ENCODE data around the gene CITED4. TPM values are rescaled to one million over a fixed set of nuclear protein-coding genes. Genes with fewer than 3 reads are reported as not detected.
A peak's percentile ranks its signal among the peaks of the same experiment; 100 is the strongest.

CITED4 gene
- total and polyA plus RNA-seq, 9 of the 15 experiments (the other 6 are each of a cell fraction or from before 2014, with no cell fraction given): 0.11 to 1.2 (median 0.17) TPM; not detected in 2

DNA sequence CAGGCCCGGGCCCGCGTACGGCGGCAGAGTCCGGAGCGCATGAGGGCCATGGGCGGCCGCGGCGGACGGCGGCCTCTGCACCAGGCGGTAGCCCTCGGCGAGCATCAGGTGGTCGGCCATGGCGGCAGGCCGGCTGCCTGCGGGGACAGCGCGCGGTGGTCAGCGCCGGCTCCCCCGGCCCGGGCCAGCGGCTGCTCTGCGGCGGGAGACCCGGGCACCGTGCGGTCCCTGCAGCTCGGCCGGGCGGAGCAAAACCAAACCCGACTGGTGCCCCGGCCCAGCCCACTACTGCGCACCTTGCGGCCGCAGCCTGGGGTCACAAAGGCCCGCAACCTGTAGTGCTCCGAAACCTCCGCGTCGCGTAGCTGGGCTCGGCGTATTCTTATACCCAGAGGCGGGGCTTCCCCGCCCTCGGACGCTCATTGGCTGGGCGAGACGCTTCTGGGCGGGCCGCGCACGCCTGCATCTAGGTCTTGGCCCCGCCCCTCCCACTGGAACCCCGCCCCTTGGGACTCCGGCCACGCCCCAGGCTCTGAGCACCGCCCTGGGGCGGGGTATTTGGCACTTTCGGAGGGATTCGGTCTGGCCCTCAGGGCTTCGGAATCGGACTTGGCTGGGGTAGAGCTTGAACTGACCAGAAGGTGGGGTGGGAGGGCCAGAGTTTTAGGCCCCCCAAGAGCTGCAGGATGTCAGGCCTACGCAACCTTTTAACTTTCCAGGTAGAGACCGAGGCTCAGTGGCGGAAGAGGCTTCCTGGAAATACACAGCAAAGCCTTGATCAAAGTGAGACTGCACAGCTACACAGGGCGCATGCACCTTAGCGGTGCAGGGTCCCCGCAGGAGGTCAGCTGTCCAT lies at the start of gene CITED4 (continued):
- TF ChIP-seq MTA1 (IDR thresholded peaks at IDR 0.05; ENCODE audit: borderline replicate concordance) (no peak), NR2C1 (IDR thresholded peaks at IDR 0.05) (no peak; the same call in 1 of the 2 replicates), NR2C1 (tag; IDR thresholded peaks at IDR 0.05) (peak; percentile 42; the same call in 1 of the 2 replicates), NCOA1 (IDR thresholded peaks at IDR 0.05; ENCODE audit: low read depth) (0 out of 2 replicates have a peak, but pooled peaks have one; percentile 20), HLTF (IDR thresholded peaks at IDR 0.05) (no peak), HNRNPUL1 (IDR thresholded peaks at IDR 0.05; ENCODE audit: low read length) (no peak), ZNF121 (CRISPR knock-in tag; conservative IDR thresholded peaks at IDR 0.05) (peak; percentile 42; the same call in 1 of the 2 replicates), STAT5A (IDR thresholded peaks at IDR 0.05; ENCODE audit: borderline replicate concordance, low read length) (peak; percentile 21; the same call in 1 of the 2 replicates)
- TF ChIP-seq, protein P1, sequence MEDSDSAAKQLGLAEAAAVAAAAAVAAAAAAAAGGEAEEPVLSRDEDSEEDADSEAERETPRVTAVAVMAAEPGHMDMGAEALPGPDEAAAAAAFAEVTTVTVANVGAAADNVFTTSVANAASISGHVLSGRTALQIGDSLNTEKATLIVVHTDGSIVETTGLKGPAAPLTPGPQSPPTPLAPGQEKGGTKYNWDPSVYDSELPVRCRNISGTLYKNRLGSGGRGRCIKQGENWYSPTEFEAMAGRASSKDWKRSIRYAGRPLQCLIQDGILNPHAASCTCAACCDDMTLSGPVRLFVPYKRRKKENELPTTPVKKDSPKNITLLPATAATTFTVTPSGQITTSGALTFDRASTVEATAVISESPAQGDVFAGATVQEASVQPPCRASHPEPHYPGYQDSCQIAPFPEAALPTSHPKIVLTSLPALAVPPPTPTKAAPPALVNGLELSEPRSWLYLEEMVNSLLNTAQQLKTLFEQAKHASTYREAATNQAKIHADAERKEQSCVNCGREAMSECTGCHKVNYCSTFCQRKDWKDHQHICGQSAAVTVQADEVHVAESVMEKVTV (CRISPR knock-in tag; IDR thresholded peaks at IDR 0.05): peak; percentile 98
- TF ChIP-seq, protein P2, sequence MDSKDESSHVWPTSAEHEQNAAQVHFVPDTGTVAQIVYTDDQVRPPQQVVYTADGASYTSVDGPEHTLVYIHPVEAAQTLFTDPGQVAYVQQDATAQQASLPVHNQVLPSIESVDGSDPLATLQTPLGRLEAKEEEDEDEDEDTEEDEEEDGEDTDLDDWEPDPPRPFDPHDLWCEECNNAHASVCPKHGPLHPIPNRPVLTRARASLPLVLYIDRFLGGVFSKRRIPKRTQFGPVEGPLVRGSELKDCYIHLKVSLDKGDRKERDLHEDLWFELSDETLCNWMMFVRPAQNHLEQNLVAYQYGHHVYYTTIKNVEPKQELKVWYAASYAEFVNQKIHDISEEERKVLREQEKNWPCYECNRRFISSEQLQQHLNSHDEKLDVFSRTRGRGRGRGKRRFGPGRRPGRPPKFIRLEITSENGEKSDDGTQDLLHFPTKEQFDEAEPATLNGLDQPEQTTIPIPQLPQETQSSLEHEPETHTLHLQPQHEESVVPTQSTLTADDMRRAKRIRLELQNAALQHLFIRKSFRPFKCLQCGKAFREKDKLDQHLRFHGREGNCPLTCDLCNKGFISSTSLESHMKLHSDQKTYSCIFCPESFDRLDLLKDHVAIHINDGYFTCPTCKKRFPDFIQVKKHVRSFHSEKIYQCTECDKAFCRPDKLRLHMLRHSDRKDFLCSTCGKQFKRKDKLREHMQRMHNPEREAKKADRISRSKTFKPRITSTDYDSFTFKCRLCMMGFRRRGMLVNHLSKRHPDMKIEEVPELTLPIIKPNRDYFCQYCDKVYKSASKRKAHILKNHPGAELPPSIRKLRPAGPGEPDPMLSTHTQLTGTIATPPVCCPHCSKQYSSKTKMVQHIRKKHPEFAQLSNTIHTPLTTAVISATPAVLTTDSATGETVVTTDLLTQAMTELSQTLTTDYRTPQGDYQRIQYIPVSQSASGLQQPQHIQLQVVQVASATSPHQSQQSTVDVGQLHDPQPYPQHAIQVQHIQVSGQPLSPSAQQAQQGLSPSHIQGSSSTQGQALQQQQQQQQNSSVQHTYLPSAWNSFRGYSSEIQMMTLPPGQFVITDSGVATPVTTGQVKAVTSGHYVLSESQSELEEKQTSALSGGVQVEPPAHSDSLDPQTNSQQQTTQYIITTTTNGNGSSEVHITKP (IDR thresholded peaks at IDR 0.05; ENCODE audit: partially characterized antibody): peak; percentile 82
- TF ChIP-seq, protein P3, sequence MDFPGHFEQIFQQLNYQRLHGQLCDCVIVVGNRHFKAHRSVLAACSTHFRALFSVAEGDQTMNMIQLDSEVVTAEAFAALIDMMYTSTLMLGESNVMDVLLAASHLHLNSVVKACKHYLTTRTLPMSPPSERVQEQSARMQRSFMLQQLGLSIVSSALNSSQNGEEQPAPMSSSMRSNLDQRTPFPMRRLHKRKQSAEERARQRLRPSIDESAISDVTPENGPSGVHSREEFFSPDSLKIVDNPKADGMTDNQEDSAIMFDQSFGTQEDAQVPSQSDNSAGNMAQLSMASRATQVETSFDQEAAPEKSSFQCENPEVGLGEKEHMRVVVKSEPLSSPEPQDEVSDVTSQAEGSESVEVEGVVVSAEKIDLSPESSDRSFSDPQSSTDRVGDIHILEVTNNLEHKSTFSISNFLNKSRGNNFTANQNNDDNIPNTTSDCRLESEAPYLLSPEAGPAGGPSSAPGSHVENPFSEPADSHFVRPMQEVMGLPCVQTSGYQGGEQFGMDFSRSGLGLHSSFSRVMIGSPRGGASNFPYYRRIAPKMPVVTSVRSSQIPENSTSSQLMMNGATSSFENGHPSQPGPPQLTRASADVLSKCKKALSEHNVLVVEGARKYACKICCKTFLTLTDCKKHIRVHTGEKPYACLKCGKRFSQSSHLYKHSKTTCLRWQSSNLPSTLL (IDR thresholded peaks at IDR 0.05): no peak
- TF ChIP-seq, protein P4, sequence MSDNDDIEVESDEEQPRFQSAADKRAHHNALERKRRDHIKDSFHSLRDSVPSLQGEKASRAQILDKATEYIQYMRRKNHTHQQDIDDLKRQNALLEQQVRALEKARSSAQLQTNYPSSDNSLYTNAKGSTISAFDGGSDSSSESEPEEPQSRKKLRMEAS (CRISPR knock-in tag; IDR thresholded peaks at IDR 0.05): peak; percentile 17; the same call in 1 of the 2 replicates
- TF ChIP-seq, protein P5, sequence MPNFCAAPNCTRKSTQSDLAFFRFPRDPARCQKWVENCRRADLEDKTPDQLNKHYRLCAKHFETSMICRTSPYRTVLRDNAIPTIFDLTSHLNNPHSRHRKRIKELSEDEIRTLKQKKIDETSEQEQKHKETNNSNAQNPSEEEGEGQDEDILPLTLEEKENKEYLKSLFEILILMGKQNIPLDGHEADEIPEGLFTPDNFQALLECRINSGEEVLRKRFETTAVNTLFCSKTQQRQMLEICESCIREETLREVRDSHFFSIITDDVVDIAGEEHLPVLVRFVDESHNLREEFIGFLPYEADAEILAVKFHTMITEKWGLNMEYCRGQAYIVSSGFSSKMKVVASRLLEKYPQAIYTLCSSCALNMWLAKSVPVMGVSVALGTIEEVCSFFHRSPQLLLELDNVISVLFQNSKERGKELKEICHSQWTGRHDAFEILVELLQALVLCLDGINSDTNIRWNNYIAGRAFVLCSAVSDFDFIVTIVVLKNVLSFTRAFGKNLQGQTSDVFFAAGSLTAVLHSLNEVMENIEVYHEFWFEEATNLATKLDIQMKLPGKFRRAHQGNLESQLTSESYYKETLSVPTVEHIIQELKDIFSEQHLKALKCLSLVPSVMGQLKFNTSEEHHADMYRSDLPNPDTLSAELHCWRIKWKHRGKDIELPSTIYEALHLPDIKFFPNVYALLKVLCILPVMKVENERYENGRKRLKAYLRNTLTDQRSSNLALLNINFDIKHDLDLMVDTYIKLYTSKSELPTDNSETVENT (CRISPR knock-in tag; IDR thresholded peaks at IDR 0.05): peak; percentile 49; the same call in 1 of the 2 replicates
- TF ChIP-seq, protein P6, sequence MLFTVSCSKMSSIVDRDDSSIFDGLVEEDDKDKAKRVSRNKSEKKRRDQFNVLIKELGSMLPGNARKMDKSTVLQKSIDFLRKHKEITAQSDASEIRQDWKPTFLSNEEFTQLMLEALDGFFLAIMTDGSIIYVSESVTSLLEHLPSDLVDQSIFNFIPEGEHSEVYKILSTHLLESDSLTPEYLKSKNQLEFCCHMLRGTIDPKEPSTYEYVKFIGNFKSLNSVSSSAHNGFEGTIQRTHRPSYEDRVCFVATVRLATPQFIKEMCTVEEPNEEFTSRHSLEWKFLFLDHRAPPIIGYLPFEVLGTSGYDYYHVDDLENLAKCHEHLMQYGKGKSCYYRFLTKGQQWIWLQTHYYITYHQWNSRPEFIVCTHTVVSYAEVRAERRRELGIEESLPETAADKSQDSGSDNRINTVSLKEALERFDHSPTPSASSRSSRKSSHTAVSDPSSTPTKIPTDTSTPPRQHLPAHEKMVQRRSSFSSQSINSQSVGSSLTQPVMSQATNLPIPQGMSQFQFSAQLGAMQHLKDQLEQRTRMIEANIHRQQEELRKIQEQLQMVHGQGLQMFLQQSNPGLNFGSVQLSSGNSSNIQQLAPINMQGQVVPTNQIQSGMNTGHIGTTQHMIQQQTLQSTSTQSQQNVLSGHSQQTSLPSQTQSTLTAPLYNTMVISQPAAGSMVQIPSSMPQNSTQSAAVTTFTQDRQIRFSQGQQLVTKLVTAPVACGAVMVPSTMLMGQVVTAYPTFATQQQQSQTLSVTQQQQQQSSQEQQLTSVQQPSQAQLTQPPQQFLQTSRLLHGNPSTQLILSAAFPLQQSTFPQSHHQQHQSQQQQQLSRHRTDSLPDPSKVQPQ (CRISPR knock-in tag; IDR thresholded peaks at IDR 0.05; ENCODE audit: borderline replicate concordance): no peak

Data from K562 (cell line).